Lower leg skin (tissue), 4 donors: ENCODE data around the gene SUN1. TPM values are rescaled to one million over a fixed set of nuclear protein-coding genes. Genes with fewer than 3 reads are reported as not detected.

Experiments
- DNase-seq, 2 donors: peaks; one replicate each; pipeline ENCODE4 v3.0.0-alpha.2; 2019; ENCODE audit warnings: low spot score in 2 of 2
- H3K4me3 ChIP-seq: fragments of 200-600 bp; sonication (generic); 2 replicates; pipeline ENCODE4 v1.5.1; 2017; ENCODE audit warnings: mild to moderate bottlenecking, low read depth; ENCODE audit not compliant: poor library complexity, severe bottlenecking
- POLR2A ChIP-seq, 2 donors: fragments of 450-650 bp; IDR thresholded peaks; one replicate each; pipeline ENCODE4 v1.6.1; 2016 to 2017; ENCODE audit warnings: antibody characterized with exemption in 2 of 2, mild to moderate bottlenecking in 1 of 2, moderate library complexity in 1 of 2
- WGBS, 2 donors: methylation state at CpG; one replicate each; pipeline ENCODE4 v1.1.5; 2018; 5-methylcytosine and 5-hydroxymethylcytosine counted together
- intact Hi-C: fragments of 100-400 bp; cut with DNase I; formaldehyde crosslinking; loops from one replicate; pipeline ENCODE4 v1.15.0; 2023; ENCODE audit warnings: low total_unique reads
- total RNA-seq, 4 donors: library from RNA; depleted of rRNA; stranded (reverse); fragments of >200 nt; gene quantifications; one replicate each; pipeline ENCODE4 v1.1.0, GENCODE V29; 2016
- TF ChIP-seq, protein P1 (sequence below), 3 donors: fragments of 450-650 bp; IDR thresholded peaks; one replicate each; pipeline ENCODE4 v1.5.1; 2016; ENCODE audit warnings: antibody characterized with exemption in 3 of 3, mild to moderate bottlenecking in 3 of 3, moderate library complexity in 2 of 3

The SUN1 gene
- total RNA-seq, 4 donors from 2014 or later = 265 to 429 (median 271) TPM

DNA sequence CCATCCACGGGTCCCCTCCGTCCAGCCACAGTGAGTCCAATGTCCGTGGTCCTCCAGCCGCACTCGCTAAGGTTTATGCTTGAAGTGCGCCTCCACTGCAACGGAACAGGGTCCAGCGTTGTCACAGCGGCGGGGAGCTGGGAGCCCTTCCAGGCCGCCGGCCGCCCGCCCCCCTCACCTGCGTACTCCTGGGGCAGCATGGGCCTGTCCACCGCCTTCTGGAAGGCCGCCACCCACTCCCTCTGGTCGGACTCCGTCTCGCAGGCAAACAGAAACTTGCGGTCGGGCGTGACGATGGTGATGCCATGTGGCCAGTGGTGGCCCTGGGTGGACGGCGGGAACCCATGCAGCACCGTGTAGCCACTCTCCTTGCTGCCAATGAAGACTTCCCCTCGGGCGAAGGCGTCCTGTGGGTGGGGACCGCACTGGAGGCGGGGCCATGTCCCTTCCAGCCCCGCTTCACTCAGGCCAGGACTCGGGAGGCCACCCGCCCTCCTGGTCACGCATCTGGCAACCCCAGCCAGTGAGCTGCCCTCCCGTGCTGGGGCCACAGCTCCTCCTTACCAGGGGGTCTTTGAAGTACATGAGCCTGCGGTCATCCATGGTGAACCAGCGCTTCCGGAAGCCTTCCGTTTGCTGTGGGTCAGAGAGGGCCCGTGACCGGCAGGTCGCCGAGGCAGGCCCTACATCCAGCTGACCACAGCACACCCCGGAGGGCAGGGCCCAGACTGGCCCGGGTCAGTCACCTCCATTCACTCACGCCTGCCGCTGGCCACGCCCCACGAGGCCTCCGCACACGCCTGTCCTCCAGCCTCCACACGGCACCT, 66.8 kb downstream of the SUN1 start:
- WGBS, 2 donors = 79 to 82% methylated on average over 46 to 52 of the region's 54 CpGs
- no peak for TF ChIP-seq POLR2A (IDR thresholded peaks at IDR 0.05)
- TF ChIP-seq, protein P1, sequence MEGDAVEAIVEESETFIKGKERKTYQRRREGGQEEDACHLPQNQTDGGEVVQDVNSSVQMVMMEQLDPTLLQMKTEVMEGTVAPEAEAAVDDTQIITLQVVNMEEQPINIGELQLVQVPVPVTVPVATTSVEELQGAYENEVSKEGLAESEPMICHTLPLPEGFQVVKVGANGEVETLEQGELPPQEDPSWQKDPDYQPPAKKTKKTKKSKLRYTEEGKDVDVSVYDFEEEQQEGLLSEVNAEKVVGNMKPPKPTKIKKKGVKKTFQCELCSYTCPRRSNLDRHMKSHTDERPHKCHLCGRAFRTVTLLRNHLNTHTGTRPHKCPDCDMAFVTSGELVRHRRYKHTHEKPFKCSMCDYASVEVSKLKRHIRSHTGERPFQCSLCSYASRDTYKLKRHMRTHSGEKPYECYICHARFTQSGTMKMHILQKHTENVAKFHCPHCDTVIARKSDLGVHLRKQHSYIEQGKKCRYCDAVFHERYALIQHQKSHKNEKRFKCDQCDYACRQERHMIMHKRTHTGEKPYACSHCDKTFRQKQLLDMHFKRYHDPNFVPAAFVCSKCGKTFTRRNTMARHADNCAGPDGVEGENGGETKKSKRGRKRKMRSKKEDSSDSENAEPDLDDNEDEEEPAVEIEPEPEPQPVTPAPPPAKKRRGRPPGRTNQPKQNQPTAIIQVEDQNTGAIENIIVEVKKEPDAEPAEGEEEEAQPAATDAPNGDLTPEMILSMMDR (IDR thresholded peaks at IDR 0.05) = no peak
- no peak for DNase-seq
- intact Hi-C loops = no loop called here
- no peak overlapping the region for H3K4me3 ChIP-seq

DNA sequence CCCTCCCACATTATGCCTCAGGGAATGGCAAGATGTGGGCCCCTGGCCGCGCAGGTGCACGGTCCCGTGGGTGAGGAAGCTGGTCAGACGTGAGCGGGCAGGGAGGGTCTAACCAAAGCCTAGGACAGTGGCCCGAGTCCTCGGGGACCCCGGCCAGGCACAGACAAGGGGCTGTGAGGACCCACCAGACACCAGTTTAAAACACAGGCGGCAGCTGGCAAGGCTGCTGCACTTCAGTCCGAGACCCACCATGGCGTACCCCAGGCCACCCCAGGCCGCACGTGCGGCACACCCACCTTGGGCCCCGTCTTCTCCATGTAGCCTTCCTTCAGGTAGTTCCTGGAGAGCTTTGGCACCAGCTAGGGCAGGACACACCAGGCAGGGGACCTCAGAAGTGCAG, 67.5 kb downstream of the SUN1 start:
- TF ChIP-seq, protein P1 (IDR thresholded peaks at IDR 0.05) = no peak
- TF ChIP-seq POLR2A (IDR thresholded peaks at IDR 0.05) = no peak
- no peak overlapping the region for H3K4me3 ChIP-seq
- 93 to 94% methylated on average over 13 to 15 of the region's 16 CpGs for WGBS, 2 donors
- DNase-seq = no peak
- intact Hi-C loops = no loop called here

DNA sequence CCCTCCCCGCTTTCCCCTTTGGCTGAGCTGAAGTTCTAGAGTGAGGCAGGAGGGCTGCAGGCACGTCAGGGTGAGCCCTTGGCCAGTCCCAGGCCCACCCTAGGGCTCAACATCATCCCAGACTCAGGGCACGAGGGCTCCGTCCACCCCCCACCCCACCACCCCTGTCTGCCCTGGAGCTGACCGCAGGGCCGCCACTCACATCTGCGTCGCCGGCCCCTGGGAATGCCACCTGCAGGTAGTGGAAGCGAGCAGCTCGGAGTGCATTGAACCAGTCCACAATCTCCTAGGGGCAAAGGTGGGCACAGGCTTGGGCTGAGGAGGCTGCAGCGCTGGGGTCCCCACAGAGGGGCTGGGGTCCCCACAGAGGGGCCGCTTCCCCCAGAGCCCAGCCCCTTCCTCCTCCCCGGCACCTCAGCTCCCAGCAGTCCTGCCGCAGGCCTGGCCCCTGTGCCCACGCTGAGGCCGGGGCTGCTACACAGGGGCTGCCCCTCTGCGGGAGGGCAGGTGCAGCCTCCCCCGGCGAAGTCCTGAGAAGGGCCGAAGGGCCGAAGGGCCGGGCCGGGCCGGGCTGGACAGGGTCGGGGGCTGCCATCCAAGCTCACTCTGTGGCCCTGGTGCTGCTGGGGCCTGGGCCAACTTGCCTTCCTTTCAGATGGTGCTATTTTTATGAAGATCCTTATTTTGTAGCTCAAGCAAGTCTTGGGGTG, 68.2 kb downstream of the SUN1 start:
- 83 to 84% methylated on average over 10 to 25 of the region's 26 CpGs for WGBS, 2 donors
- intact Hi-C loops = no loop called here
- no peak for DNase-seq
- TF ChIP-seq, protein P1 (IDR thresholded peaks at IDR 0.05) = no peak
- TF ChIP-seq POLR2A (IDR thresholded peaks at IDR 0.05) = no peak
- H3K4me3 ChIP-seq = no peak overlapping the region

DNA sequence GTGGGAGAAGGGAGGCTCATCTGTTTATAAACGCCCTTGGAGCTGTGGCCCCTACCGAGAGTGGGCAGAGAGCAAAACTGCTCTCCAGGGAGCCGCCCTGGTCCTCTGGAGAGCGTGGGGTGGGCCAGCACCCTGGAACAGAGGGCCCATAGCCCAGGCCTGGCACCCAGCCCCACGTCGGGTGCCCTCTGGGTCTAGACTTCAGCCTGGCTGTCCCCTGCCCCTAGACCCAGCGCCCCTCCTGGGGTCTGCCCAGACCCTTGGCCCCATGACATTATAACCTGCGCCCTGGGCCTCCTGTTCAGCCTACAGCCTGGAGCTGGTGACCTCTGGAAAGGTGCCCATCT, 68.7 kb downstream of the SUN1 start:
- H3K4me3 ChIP-seq = no peak overlapping the region
- no peak for DNase-seq
- no peak for TF ChIP-seq POLR2A (IDR thresholded peaks at IDR 0.05)
- TF ChIP-seq, protein P1 (IDR thresholded peaks at IDR 0.05) = no peak
- intact Hi-C loops = no loop called here
- 74% methylated on average over 6 to 7 of the region's 8 CpGs for WGBS, 2 donors

DNA sequence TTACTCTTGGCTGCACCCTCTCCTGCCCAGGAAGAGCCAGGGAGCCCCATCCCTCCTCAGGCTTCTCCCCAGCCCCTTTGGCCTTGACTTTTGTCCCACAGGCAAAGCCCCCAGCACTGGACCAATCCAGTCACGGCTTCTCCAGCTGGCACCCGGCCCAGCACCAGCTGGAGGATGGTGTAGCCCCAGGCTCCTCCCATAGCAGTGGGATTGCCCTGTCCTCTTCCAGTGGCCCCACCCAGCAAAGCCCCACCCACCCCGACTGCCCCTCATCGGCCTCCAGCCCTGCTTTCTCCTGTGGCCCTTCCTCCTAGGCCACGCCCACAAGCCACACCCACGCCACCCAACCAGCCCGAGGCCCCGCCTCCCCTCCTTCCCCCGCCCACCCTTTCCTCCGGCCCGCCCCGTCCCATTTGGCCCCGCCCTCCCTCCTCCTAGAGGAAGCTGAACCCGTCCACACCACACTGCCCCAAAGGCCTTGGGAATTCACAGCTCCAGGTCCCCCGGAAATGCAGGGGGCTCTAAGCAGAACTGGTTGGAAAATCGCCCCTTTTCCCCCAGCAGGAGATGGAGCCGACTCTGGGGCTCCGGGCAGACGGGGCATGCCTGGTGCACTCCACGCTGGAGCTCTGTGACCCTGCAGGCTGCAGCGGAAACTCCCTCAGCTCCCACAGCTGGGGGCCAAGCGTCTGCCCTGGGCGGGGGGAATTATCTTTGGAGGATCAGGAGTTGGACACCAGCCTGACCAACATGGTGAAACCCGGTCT, 69.3 kb downstream of the SUN1 start:
- WGBS, 2 donors = 18 to 30% methylated on average over 22 to 24 of the region's 24 CpGs
- no peak overlapping the region for H3K4me3 ChIP-seq
- intact Hi-C loops = no loop called here
- DNase-seq = peak in 1 of 2 donors; percentile 66
- TF ChIP-seq, protein P1 (IDR thresholded peaks at IDR 0.05) = no peak
- no peak for TF ChIP-seq POLR2A (IDR thresholded peaks at IDR 0.05)
